DMS114 treated with DMSO at 0.1 percent for 48 hours (cell line): ENCODE data around the gene EHF.

Experiments used
- DNase-seq: peaks from one replicate; lab custom pipeline; 2025; ENCODE audit not compliant: unreplicated experiment; lab: John Stamatoyannopoulos, UW

EHF gene

DNA sequence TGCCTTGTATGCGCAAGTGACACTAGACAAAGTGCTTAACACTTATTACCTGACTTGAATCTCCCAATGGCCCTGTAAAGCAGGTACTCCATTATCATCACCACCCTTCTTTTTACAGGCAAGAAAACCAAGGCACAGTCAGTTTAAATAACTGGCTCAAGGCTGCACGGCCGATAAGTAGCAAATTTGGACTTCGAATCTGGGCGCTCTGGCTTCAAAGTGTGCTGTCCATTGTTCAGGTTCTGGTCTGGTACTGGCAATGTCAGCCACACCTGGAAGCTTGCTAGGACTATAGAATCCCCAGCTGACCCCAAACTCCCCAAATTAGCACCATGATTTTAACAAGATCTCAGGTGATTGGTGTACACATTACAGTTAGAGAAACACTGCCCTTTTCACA lies 19.3 kb upstream of the EHF start:
- DNase-seq, result no peak

DNA sequence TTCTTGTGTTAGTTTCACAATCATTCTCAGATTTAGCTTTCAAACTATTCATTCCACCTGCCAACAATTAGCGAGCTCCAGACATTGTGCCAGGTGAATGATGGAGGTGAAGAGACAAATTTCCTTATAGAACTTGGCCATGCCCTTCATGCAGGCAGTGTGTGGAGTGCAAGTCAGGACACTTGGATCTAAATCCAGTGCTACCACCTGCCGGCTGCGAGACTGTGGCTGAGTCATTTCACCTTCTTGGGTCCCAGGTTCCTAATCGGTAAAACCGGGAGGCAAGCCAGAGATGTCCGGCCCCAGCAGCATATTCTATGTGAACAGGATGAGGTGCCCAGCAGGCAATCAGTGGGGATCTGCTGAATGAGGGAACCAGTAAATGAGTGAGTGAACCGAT lies 18.6 kb upstream of the EHF start:
- DNase-seq, result no peak

DNA sequence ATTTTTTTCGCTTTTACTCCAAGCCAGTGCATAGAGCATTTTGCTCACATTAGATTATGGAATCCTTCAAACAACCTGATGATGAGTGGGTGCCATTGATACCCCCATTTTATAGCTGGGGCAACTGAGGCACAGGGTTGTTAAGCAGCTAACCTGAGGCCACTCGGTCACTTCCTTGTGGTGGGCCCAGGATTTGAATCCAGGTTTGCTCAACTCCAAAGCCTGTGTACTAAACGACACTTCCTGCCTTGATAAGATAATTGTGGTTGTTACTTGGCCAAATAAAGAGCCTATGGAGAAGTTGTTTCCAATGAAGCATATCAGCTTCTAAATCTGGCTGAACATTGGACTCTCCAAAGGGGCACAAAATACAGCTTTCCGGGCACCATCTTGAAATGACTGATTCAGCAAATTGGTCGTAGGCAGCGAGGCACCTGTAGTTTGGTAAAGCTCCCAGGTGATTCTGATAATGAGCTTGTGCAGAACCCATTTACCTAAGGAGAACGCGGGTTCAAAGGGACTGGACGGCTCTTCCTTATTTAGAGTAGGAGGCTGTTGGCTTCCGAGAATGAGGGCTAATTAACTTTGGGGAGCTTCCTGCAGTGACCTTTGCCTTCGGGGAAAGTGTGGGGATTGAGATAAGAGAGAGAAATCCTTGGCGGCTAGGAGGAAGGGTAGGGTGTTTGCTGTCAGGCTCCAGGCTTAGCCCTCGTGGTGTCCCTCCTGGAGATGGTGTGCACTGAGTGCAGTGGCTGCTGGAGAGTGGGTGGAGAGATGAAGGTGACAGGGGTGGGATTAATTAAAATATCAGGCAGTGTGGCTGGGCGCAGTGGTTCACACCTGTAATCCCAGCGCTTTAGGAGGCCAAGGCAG lies 17.5 kb upstream of the EHF start:
- no peak for DNase-seq

DNA sequence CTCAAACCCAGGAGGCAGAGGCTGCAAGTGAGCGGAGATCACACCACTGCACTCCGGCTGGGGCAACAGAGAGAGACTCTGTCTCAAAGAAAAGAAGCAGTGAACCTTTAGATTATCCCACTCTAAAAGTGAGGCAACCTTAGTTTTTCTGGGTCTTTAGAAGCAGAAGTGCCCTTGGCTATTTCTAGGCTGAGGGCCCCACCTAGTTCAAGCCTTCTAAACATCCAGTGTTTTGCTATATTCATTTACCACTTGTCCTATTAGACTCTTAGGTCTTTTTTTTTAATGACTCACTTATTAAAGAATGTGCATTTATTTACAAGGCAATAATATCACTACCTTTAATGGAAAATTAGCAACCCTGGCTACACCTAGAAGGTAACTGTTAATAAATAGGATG lies 16.7 kb upstream of the EHF start:
- no peak for DNase-seq

DNA sequence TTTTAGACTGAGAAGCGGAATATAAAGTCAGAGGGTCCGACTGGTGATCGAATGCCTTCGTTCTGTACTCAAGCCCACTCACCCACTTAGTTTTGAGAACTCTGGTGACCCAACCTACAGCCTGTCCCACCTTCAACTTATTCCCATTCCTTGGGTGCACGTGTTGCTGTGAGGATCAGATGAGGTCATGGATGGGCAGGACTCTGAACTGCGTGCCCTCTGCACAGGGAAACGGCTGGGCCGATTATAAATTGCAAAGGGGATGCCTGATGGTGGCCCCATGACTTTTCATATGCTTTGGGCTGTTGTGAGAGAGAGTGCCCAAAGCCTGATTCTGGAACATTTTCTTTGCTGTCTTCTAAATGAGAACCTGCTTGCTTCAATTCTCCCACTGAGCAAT lies 16.0 kb upstream of the EHF start:
- DNase-seq, result no peak

DNA sequence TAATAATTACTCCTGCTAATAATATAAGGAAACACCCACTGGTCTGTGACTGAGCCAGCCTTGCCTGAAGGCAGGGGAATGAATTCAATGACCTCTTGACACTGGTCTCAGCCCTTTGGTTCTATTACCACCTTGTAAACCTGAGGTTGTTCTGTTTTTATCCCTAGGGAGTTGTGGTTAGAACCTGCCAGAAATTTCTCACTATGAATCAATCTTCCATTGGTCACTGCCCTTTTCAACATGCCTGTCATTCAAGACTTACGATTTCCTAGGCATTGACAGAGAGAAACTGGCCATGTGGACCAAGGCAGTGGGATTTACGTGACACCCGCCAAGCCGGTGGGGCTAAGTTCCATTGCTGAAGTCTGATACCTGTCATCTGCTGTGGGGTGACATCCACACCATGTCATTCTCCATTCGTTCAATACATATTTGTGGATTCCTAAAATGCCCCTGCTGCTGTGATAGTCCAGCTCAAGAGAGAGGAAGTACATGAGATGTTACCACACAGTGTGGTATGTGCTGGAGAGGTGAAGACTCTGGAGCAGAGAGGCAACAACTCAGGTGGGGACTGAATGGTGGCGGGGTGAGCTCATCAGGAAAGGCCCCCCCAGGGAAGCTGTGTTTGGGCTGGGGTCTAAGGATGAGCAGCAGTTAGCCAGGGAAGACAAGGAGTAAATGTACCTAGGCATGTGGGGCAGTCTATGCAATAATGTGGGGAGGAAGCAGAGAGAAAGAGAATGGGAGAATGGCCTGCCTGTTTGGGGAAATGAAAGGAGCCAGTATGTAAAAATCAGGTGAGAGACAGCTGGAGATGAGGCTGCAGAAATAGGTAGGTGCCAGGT lies 15.2 kb upstream of the EHF start:
- no peak for DNase-seq

DNA sequence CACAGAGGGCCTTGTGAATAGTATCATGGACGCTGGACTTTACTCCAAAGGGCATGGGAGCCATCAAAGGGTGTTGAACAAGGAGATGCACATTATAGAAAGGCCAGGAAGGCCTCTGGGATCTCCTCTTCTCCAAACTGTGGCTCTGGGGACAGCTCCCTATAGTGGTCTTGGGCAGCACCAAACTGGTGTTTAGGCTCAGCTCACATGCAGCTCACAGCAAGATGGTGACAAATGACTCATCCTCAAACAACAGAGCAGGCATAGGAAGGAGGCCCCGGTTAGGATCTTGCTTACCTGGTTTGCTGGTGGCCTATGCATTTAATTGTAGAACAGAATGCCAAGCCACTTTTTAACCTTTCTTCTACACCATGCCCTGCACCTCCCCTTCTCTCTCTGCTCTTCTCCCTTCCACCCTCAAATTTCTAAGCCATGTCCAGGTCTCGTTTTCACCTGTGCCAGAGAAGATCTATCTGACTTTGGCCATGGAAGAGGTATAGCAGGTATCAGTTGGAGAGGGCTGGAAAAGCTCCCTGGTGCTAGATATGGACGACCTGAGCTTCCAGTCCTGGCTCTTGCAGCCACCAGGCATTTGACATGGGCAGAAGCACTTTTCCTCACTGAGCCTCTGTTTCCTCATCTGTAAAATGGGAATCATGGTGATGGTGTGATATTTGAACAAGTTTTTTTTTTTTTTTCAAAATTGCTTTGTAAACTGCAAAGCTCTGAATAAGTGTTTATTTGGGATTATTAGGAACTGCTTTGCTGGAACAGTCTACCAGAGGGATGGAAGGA lies 14.4 kb upstream of the EHF start:
- DNase-seq, result no peak

DNA sequence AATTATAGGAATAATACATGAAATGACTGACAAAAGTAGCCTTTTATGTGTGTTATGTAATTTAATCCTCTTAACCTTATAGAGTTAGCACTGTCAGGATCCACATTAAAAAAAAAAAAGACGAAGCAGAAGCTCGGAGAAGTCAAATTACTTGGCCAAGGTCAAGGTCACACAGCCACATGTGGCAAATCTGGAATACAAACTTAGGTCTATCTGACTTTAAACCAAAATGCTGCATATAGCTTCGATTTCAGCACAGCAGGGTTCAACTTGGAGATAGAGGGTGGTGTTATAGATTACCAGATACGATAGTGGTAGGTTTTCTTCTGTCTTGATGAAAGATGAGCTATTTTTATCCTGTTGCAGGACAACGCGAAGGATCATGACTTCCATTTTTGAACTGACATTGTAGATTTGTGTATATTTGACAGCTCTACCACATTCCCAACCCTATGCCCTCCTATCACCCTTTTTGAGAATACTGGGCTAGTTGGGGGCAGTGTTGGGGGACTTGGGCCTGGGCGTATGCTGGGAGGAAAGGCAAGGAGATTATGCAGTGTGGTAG lies 11.6 kb upstream of the EHF start:
- DNase-seq, result no peak

DNA sequence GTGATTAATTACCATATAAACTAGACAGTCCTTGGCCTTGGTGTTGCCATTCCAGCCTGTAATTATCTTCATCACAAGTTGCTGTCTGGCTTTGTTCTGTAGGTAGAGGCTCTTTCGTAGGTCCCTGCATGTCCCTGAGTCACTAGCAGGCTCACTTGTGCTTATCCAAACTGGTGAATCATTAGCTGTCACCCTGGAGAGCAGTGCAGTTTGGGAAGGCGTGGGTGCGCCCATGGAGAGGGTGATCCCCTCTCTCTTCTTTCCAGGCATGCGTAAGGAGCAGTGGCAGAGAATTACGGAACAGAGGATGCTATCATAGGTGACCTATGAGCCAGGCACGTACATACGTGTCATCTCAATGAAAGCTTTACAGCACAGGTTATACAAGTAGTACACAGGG lies 11.0 kb upstream of the EHF start:
- DNase-seq, result no peak

DNA sequence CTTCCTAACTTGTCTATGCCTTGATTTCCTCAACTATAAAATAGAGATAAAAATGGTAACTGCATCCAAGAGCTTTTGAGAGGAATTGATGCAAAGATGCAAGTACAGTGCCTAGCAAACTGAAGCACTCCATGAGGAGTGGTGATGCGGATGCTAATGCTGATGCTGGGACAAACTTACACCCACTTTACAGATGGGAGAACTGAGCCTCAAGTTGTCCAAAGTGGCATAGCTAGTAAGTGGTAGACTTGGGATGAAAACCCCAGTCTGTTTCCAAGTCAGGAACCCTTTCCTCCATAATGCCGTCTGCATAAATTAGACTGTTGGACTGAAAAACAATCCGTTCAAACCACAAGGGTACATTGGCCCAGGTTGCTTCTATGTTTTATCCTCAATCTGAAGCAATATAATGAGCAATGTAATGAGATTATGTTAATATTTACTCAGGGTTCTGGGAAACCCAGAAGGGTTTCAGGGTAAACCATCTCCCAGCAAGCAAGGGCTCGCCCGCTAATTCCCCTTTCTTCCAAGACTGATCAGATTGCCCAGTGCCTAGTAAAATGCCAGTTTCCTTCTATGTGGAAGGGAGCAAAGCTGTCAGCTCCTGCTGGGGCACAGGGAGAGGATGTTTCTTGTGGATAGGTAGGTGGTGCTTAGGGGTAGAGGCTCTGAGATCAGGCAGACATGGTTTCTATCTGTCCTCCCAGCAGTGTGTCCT lies 10.4 kb upstream of the EHF start:
- DNase-seq, result no peak

DNA sequence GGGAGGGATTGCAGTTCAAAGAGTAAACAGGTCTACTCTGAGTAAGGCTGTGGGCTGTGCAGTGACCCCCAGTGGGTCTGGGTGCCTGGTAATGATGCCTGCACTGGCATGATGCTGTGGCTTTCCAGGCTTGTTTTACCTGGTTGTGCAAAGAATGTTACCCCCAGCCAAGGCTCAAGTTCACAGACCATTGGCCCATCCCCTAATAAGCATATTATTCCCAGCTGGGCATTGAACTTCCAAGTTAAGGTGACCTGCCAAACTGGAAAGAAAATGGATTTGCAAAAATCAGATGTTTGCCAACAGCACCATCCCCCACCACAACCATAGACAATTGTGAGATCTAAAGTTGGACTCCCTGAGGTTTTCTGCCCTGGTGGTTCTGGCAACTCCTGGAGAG lies 7.9 kb upstream of the EHF start:
- DNase-seq, result no peak

DNA sequence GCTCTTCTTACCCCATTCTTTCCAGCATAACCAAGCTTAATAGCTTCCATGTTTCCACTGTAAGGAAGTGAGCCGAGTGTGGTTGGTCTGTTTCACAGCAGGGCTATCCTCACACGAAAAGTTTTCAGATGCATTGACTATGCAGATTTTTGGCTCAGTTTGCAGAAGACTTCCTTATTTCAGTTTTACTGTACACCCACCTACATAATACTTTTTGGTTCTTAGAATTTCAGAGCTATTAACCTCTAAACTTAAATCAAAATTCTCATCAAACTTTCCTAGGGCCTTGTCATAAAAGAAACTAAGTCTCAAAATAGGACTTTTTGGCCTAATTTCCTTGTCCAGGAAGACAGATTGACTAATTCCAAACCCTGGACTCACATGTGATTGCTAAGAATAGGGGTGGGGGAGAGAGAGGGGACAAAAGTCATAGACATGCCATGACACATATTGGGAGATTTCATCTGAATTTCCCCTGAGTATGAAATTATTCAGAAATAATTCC lies 7.3 kb upstream of the EHF start:
- DNase-seq, result no peak

DNA sequence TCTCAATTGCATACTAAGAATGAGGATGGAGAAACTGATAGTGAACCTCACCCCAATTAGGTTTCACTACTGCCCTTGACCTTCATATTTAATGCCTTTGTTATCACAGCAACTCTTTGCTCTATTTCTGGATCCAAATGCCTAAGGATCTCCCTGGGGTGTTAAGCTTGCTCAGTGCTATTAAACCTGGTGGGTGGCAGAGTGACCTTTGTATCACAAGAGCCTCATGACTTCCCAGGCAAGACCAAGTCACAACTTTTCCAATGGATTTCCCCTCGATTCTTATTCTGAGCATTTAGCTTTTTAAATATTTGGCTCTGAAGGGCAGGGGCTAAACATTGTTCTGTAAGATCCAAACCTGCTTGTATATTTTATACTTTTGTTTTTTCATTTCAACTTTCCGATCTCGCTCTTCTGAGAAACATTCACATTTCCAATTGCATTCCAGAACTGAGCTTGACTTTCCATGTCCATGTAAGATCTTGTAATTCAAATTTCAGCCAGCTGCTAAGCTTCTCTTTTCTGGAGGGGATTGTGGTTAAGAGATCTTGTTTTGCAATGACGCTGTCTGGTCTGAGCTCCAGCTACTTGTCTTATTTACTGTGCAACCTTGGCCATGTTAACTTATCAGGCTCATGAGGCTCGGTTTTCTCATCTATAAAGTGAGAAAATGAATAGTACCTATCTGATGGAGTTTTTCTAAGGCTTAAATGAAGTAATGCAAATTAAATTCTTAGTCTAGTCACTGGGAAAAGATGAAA lies 6.4 kb upstream of the EHF start:
- DNase-seq, result no peak

DNA sequence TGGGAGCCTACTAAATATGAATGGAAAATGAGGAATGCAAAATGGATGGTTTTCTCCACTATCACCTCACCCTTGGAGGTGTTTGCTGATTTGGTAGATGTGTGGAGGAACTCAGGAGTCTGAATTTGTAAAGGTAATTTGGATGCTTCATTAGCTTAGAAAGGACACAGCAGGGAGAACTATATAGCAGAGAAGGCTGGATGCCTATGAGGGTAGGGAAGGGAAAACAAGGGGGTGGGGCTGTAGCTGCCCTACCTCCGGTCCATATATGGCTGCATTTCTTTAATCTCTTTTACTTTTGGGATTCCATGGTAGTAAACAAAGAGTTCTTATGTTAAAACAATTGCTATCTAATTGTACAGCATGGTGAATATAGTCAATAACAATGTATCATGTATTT lies 4.8 kb upstream of the EHF start:
- DNase-seq, result no peak

DNA sequence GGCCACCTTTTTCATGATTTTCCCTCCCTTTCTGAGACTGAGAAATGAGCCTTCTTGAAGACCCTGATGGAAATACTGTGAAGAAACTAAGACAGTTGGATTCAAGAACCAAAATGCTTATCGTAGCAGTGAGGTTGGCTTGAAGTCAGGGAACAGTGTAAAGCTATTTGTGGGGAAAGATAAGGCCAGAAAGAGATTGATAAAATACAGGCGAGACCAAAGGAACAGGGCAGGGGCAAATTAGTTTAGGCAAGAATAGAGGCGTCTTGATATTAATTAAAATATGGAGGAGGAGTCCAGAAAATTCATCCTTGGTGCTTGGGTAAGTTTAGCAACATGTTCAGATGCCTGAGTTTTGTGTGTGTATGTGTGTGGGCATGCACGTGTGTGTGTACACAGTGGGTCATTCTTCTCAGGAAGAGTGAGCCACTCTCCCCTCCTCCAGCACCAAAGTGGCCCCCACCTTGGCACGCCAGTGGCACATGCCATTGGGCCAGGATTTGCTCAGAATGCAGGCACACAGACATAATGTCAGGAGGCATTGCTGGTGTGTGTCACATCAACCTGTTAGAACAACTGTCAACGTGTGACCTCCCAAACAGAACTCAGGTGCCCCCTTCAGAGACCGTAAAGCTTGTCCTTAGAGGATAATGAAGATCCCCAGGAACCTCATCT lies 3.9 kb upstream of the EHF start:
- DNase-seq, result no peak

DNA sequence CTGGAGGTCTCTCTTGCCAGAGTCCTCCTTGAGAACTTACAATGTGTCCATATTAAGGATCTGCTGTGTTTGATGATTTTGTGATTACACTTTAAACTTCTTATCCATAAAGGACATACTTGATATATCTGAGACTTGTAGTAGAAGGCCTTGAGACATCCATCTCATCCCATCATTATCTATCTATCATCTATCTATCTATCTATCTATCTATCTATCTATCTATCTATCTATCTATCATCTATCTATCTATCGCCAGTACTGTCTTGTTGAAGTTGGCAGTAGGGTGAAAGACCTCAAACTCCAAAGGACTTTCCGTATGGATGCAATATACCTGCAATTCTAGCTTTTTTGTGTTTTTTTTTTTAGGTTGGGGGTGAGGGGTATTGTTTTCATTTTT lies 2.5 kb upstream of the EHF start:
- DNase-seq, result no peak

DNA sequence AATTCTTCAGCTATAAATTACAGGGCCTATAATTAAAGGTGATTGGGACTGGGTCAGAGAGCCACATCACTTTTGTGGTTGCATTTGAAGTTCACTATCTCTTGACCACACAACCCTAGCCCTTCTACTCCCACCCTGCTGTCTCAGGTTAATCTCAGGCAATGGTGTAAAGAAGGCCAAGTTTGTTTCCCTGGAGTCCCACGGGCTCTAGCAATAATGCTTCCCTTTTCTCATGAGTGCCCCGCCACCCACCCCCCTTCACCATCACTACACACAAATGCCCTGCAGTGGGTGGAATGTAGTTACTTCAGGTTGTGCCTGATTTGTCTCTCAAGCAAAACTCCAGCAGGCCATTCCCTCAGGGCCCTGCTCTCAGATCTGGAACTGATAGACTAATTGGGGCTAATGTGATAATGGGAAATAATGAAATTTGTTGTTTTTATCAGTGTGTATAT lies 1.8 kb upstream of the EHF start:
- no peak for DNase-seq

DNA sequence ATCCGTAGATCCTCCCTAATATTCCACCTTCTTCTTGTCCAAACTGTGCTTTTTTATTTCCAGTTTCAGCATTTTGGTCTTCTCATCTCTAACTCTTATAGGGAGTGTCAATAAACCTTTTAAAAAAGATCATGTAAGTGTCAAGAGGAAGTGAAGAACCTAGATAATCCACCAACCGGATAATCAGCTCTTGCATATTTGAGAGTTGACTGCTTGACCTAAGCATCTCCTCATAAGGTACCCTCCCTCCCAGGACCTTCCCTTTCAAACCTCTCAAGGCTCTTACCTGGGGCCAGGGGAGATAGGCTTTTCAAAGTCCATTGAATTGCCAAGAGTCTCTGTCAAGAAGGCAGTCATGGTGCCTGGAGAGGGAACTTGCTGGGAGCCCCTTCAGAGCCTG lies 691 bp upstream of the EHF start:
- DNase-seq, result no peak

DNA sequence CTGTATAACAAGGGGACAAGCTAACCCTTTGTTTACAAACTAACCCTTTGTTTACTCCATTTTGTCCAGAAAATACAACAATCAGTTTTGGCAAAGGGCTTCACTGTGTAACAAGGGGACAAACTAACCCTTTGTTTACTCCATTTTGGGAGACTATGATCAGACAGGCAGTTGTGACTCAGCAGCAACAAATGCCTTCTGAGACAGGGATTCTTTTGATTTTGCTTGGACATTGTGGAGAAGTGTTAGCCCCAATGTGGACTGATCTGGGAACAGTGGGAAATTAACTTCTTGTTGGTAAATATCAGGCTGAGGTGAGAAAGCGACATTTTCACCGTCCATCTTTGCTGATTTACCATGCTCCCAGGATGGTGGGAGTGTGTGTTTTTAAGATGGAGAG lies 983 bp downstream of the EHF start:
- DNase-seq, result no peak
